Fibroblast of skin of scalp (primary cell): ENCODE measurements around the gene PPP1R16B.

Source experiments
- DNase-seq: peaks from one replicate; pipeline ENCODE4 v3.0.0-alpha.2; 2013

PPP1R16B gene

DNA sequence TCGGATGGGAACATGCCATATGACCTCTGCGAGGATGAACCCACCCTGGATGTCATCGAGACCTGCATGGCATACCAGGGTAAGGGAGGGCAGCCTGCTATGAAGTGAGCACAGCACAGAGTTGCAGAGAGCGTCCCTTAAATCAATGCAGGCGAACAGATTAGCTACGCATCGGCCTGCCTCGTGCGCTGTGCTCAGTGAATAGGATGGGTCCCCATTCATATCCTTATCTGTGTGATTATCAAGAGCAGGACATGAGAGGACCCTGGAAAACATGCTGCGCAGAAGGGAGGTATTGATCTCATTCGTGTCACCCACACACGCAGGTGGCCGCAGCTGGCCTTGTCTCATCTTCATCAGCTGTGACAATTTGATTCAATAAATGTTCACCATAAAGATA, 95.1 kb downstream of the PPP1R16B start:
- no peak for DNase-seq

DNA sequence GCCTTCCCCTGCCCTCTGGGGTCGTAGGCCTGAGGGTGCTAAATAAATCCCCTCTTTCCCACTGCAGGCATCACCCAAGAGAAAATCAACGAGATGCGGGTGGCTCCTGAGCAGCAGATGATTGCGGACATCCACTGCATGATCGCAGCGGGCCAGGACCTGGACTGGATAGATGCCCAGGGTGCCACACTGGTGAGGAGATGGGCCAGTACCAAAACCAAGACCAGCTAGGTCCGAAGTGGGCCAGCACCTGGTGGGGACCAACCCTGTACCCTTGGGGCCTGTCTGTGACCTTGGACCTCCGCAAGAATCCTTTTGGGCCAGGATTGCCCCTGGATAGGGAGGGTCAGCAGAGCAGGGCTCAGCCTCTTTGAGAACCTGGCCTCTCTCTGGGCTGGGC, 97.1 kb downstream of the PPP1R16B start:
- DNase-seq: no peak

GRCh38 chr20:38903335-38903734, 97.8 kb downstream of the PPP1R16B start:
- DNase-seq: no peak

- DNase-seq: no peak
These were observed 99.9 kb downstream of the PPP1R16B start for GRCh38 chr20:38905375-38905774.

- DNase-seq: no peak
These were observed 102.6 kb downstream of the PPP1R16B start for GRCh38 chr20:38907918-38908677.

DNA sequence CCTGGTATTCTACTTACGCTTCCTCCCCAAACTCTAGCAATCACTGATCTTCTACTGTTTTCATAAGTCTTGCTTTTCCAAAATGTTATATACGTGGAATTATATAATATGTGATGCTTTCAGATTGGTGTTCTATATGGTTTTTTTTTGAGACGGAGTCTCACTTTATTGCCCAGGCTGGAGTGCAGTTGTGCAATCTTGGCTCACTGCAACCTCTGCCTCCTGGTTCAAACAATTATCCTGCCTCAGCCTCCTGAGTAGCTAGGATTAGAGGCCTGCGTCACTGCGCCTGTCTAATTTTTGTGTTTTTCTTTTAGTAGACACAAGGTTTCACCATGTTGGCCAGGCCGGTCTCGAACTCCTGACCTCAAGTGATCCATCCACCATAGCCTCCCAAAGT, 109.9 kb downstream of the PPP1R16B start:
- DNase-seq: no peak

GRCh38 chr20:38917657-38918056, 112.2 kb downstream of the PPP1R16B start:
- DNase-seq: no peak

- DNase-seq: no peak
These were observed 112.7 kb downstream of the PPP1R16B start for GRCh38 chr20:38918172-38918571.

DNA sequence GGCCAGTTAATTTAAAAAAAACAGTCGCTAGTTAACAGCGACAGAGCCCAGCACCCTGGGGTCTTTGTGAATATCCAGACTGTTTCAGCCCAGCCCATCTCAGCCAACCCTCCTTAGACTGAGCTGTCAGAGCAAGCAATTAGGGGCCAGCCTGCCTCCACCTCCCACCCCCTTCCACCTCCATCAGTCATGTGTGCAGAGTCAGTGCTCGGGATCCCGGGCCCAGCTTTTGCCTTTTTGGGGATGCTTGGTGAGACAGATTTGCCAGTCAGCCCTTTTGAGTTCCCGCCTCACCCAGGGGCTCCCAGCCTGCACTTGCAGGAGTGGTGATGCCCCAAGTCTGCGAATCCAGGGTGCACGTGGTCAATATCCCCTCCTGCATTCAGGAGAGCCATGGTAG, 114.2 kb downstream of the PPP1R16B start:
- no peak for DNase-seq

GRCh38 chr20:38920411-38920810, 114.9 kb downstream of the PPP1R16B start:
- DNase-seq: no peak

DNA sequence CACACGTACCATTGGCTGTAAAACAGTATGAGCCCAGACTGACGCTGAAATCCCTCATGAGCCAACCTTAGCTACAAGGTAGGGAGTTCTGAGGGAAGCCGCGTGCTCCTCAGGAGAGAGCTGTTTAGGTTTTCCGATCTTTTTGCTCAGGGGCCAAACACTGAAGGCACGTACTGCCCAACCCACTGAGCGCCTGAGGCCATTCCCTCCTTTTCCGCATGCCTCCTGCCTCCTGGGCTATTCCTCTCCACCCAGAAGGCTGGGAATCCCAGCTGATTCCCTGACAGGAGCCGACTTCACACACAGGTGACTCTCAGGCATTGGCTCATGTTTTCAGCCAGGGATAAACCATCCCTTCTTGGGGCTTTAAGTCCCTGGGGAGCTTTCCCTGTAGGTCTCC, 115.4 kb downstream of the PPP1R16B start:
- DNase-seq: no peak

DNA sequence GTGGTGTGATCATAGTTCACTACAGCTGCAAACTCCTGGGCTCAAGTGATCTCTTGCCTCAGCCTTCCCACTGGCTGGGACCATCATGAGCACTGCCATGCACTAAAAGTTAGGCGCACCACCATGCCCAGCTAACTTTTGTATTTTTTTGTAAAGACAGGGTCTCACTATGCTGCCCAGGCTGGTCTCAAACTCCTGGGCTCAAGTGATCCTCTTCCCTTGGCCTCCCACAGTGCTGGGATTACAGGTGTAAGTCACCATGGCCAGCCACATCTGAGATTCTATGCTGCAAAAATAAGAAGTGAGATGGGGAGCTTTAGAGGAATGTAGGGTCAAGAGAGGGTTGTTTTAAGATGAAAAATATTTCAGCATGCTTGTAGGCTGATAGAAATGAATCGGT, 119.2 kb downstream of the PPP1R16B start:
- DNase-seq: no peak

DNA sequence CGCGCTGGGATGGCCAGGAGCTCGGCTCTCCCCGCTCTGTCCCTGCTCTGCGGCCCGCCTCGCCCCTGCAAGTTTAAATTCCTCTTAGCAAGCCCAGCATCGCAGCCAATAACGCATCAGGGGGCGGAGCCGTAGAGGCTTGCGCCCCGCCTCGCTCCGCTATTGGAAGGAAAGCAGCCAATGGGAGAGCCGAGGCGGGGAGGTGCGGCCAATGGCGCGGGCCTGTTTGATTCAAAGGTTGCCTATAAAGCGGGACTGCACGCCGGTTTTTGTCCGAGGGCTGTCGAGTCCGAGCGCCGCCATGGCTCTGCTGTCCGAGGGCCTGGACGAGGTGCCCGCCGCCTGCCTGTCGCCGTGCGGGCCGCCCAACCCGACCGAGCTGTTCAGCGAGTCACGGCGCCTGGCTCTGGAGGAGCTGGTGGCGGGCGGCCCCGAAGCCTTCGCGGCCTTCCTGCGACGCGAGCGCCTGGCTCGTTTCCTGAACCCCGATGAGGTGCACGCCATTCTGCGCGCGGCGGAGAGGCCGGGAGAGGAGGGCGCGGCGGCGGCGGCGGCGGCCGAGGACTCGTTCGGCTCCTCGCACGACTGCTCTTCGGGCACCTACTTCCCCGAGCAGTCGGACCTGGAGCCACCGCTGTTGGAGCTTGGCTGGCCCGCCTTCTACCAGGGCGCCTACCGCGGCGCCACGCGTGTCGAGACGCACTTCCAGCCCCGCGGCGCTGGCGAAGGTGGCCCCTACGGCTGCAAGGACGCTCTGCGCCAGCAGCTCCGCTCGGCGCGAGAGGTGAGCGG, 120.8 kb downstream of the PPP1R16B start, which contains the start of gene FAM83D:
Gene FAM83D, plus strand, starts transcription at position 276 of the 792 bp plus-strand sequence. Its CDS starts 26 bp downstream, at position 302.
- DNase-seq: peak; percentile 98

DNA sequence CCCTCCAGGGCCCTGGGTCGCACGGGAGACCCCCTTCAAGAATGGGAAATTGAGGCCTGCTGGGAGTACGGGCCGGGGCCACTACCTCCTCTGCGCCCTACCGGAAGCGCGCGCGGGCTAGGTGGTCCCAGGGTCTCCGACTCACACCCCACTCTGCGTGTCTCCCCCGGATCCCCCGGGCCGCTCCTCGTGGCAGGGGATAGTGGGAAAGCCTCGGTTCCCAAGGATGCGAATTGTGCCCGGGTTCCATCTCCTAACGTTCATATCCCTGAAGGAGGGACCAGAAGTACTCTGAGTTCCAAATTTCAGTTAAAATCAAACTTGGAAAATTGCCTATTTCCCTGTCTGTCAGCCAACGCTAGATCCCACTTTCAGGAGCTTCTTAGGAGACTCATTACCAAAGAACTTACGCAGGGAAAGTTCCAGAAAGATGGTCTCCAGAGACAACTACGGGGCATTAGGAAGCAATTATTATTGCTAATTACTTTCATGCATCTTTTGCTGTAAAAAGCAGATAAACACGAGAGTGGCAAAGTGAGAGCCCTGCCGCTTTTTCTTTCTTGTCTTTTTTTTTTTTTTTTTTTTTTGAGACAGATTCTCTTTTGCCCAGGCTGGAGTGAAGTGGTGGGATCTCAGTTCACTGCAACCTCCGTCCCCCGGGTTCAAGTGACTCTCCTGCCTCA, 121.6 kb downstream of the PPP1R16B start:
- peak; percentile 14 for DNase-seq

DNA sequence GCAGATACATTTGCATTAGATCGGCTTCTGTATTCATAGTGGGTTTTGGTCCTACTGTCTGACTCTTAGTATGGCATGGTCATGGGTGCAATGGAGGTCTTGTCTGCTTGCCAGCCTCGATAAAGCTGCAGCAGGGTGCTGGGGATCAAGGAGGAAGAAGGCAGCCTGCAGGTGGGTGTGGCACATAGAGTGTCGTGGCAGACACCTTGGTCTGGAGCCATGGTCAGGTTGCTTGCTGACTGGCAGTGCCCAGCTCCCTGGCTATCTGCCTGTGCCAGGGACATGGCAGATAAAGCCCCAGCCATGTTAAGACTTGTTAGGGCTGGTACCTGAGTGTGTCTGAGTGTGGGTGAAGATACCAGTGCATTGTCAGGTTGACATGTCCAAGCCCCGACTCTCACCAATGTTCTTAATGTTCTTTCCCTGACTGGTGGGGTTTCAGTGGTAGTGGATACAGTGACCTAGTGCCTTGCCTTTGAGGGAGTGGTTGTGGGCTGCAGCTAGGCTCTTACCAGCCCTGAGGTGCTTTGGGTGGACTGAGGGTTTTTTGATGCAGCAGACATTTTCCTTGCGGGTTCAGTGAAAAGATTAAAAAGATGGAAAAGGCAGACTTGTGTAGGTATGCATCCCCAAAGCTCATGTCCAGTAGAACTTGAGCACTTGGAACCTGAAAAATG, 122.5 kb downstream of the PPP1R16B start:
- DNase-seq: no peak

DNA sequence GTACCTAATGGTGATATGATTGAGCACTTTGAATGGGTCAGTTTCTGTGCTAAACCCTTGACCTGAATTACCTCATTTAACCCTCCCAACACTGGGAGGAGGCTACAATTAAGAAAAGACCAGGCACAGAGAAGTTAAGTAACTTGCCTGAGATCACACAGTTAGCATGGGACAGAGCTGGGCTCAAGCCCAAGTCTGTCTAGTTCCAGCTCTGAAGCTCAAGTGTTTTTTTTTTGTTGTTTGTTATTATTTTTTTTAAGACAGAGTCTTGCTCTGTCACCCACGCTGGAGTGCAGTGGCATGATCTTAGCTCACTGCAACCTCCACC, 124.7 kb downstream of the PPP1R16B start:
- no peak for DNase-seq

GRCh38 chr20:38931984-38932383, 126.5 kb downstream of the PPP1R16B start:
- DNase-seq: no peak

GRCh38 chr20:38932457-38933120, 127.1 kb downstream of the PPP1R16B start:
- DNase-seq: peak; percentile 28

DNA sequence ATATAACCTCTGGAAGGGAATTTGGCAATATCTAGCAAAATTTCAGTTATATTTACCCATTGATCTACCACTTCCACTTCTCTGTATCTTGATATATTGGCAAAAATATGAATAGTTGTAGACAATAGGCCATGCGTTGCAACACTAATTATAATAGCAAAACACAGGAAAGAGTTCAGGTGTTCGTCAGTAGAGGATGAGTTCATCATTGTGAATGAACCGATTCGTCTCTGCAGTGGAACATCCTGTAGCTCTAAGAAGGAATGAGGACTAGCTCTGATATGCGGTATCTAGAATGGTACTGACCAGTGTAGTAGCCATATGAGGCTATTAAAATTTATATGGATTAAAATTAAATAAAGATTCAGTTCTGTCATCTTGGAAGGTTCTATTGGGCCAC, 129.0 kb downstream of the PPP1R16B start:
- no peak for DNase-seq

DNA sequence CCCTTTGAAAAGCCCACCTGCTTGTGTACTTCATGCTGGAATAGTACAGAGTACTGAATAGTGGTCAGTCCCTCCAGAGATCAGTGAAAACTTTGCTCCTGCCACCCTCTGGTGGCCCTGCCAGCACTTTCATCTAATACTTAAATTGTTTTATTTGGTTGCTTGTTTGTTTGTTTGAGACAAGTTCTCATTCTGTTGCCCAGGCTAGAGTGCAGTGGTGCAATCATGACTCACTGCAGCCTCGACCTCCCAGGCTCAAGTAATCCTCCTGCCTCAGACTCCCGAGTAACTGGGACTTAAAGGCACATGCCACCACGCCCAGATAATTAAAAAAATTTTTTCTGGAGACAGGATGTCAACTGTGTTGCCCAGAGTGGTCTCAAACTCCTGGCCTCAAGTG, 129.8 kb downstream of the PPP1R16B start:
- peak; percentile 7 for DNase-seq

GRCh38 chr20:38935967-38936407, 130.5 kb downstream of the PPP1R16B start:
- DNase-seq: no peak

DNA sequence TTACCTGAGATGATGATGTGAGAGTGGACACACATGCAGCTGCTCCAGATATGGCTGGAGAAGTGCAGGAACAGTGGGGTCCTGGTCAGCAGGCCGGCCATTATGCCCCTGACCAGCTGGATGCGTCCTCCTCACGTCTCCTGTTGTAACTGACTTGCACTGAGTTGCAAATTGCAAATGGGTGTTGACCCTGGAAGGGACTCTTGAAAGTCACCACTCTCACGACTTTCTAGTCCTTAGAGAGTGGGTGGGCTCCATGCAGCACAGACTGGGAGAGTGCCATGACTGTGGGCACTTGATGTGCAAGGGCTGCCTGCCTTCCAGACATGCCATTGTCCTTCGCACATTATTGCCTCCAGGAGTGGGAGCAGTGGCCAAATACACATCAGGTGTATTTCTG, 131.5 kb downstream of the PPP1R16B start:
- no peak for DNase-seq
